HG03575 (cell line): Measurements from ENCODE around the gene PKN3.
"Not testable (repeated sequence)": the region's sequence is repeated elsewhere in the genome, so short reads cannot be mapped to it uniquely, and the experiment has no call there.

ENCODE experiments used
- ATAC-seq: cut with Tn5 transposase; IDR thresholded peaks from one replicate; pipeline ENCODE4 v1.9.1; 2021; ENCODE audit not compliant: unreplicated experiment, insufficient number of reproducible peaks, low FRiP score; ENCODE audit errors: extremely low read depth

The PKN3 gene

GRCh38 chr9:128689820-128690683 is 12.3 kb upstream of the PKN3 start:
- ATAC-seq: no peak

DNA sequence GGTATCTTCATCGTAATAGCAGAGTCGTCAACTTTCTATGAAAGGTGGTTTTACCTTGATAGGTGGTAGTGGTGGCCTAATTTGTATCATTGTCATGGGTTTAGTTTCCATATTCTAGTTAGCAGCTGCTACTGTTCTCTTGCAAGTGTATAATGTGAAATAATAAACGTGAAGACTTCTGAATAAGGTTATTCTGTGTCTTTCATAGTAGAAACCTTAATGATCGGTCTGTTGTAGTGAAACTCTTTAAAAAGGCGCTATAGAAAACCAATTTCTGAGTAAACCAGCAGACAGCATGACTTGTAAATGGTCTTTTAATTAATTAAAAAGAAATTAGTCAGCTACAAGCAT is 11.6 kb upstream of the PKN3 start:
- ATAC-seq: no peak

DNA sequence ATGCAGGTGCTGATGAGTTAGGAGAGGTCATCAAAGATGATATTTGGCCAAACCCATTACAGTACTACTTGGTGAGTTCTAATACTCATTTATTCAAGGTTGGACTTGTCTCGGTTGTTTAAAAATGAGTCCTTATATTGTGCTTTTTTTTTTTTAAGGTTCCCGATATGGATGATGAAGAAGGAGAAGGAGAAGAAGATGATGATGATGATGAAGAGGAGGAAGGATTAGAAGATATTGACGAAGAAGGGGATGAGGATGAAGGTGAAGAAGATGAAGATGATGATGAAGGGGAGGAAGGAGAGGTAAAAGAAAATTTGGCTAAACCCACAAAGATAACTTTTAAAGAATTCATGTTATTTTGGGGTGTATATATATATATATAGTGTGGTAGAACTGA is 8.6 kb upstream of the PKN3 start:
- not testable (repeated sequence) for ATAC-seq

- ATAC-seq: no peak
Observed at GRCh38 chr9:128694344-128694743, 8.0 kb upstream of the PKN3 start.

- ATAC-seq: no peak
Observed at GRCh38 chr9:128696923-128697707, 5.2 kb upstream of the PKN3 start.

DNA sequence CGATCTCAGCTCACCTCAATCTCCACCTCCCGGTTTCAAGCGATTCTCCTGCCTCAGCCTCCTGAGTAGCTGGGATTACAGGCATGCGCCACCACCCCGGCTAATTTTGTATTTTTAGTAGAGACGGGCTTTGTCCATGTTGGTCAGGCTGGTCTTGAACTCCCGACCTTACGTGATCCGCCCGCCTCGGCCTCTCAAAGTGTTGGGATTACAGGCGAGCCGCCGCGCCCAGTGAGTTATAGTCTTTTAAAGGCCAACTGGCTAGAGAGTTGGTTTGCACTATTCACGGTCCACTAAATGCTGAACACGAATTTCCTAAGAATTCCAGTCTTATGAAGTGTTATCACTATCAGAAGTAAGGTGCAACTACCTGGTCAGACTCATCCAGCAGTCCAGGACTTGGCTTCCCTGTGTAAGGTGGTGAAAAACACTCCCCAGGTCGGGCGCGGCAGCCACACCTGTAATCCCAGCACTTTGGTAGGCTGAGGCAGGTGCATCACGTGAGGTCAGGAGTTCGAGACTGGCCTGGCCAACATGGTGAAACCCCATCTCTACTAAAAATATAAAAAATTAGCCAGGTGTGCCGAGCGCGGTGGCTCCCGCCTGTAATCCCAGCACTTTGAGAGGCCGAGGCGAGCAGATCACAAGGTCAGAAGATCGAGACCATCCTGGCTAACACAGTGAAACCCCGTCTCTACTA is 3.1 kb upstream of the PKN3 start:
- not testable (repeated sequence) for ATAC-seq

DNA sequence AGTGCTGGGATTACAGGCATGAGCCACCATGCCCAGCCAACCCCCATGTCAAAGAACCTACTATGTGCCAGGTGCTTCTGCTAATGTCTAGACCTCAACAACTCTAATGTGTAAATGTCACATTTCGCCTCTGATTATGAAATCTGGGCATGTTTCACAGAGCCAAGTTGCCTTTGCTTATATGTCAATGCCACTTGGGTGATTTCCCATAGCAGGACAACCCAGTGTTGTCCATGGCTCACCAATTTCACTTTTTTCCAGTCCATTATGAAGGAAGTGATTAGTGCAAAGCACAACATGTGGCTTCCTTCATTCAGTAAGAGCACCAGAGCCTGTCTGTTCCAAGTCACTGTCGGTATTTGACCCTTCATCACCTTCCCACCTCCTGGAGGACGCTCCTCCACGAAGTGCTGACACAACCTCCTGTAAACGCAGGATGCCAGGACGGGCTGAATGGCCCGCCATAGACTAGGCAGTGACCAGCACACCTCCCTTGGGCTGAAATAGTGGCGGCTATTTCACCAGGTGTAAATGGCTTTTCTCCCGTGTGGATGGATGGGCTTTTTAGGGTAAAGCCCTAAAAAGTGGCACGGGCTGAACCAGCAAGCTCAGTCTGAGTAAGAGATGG is 962 bp upstream of the PKN3 start:
- no peak for ATAC-seq

DNA sequence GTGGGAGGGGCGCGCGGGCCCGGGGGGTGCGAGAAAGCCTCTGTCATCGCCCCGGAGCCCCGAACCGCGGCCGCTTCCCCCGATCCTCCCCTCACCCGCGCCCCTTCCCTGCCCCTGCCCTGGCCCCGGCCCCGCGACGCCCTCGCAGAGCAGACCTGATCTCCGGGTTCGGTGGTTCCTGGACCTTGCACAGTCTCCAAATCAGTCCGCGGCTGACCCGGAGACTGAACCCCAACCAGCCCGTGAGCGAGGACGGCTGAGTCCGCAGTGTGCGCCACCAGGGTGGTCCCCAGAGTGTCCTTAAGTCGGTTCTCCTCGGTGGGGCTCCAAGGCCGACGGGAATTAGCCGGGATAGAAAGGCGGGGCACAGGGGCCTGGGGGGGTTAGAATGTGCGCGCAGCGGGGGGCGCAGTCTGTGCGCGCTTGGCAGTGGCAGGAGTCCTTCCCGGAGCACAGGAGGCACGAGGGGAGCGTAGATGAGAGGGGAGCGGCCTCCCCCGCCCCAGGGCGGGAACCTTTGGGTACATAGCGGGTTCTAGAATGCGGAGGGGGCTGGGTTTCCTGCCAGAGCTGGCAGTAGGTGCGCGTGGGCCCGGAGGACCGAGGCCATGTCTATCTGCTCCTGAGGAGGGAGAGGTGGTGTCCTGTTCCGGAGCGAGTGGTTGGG is 779 bp downstream of the PKN3 start:
- no peak for ATAC-seq

- no peak for ATAC-seq
Observed at GRCh38 chr9:128703616-128704355, 1.5 kb downstream of the PKN3 start.

GRCh38 chr9:128704356-128704670 is 2.0 kb downstream of the PKN3 start:
- ATAC-seq: no peak

DNA sequence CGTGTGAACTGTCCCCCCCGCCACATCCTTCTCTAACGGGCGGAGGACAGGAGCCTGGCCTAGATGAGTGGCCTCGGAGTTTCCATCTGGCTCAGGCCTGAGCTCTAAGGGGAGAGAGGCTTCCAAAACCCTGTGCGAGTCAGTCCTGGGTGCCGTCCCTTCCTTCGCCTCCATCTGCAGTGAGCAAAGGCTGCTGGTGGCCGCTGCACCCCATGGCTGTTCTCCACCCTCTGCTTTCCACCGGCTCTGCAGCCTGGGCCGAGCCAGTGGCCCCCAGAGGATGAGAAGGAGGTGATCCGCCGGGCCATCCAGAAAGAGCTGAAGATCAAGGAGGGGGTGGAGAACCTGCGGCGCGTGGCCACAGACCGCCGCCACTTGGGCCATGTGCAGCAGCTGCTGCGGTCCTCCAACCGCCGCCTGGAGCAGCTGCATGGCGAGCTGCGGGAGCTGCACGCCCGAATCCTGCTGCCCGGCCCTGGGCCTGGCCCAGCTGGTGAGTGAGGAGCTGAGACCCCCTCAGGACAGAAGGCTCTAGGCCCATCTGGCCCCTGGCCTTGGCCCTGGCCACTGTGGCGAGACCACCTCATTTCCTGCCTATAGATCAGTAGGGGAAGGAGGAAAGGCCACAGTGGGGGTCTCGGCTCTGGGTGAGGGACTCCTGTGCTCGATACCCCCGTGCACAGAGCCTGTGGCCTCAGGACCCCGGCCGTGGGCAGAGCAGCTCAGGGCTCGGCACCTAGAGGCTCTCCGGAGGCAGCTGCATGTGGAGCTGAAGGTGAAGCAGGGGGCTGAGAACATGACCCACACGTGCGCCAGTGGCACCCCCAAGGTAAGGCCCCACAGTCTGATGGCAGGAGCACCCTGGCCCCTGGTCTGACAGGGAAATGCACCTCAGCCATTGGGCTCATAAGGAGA is 3.0 kb downstream of the PKN3 start:
- no peak for ATAC-seq

- ATAC-seq: no peak
Observed at GRCh38 chr9:128706045-128706444, 3.7 kb downstream of the PKN3 start.

- no peak for ATAC-seq
Observed at GRCh38 chr9:128706671-128707381, 4.5 kb downstream of the PKN3 start.

DNA sequence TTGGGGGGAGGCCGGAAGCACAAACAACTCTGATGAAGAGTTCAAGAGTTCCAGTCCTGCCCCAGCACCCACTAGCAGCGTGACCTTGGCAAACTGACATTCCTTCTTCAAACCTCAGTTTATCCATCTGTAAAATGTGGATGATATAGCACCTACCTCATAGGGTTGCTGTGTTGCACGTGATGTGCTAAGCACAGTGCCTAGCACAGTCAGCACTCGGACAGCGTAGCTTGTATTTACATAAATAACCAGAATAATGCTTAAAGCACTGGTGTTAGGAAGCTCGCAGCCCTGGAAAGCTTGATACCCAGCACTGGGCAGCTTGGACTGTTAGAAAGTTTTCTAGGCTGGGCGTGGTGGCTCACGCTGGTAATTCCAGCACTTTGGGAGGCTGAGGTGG is 5.1 kb downstream of the PKN3 start:
- no peak for ATAC-seq

DNA sequence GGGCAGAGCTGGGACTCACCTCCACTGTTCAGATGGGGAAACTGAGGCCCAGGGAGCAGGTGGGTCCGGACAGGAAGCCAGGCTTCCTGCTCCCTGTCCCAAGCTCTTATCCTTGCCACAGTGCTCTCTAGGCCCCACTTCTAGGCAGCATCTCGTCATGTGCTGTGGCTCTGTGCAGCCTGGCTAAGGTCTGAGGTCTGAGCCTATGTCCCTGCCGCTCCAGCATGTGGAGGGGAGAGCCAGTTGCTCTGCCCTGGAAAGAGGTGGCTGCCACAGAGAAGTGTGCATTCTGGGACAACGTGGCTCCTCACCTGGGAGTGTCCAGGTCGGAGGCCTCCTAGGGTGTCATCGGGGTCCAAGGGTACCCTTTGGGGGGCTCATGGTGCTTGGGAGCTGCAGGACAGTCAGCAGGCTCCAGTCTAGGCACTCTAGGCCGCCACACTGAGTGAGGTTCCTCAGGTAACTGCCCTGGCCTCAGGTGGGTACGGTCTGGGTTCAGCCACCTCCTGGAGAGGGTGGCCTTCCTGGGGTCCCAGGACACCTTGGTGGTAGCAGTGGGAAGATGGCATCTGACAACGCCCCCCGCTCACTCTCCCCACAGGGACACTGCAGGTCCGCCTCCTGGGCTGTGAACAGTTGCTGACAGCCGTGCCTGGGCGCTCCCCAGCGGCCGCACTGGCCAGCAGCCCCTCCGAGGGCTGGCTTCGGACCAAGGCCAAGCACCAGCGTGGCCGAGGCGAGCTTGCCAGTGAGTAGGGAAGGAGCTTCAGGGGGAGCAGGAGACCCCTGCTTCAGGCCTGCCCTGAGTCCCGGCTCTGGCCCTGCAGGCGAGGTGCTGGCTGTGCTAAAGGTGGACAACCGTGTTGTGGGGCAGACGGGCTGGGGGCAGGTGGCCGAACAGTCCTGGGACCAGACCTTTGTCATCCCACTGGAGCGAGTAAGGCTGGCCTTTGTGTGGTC is 10.4 kb downstream of the PKN3 start:
- no peak for ATAC-seq

- ATAC-seq: no peak
Observed at GRCh38 chr9:128713411-128713780, 11.1 kb downstream of the PKN3 start.
